ENCODE data around the gene APBB3.
A peak's percentile ranks its signal among the peaks of the same experiment; 100 is the strongest.
"Not testable (repeated sequence)": the region's sequence is repeated elsewhere in the genome, so short reads cannot be mapped to it uniquely, and the experiment has no call there.

APBB3 gene

GRCh38 chr5:140564196-140565023 lies at the start of gene APBB3, which contains the start of gene SLC35A4:
APBB3 (minus strand) TSS chr5:140564598; CDS start chr5:140564245, 353 bp downstream.
SLC35A4 (plus strand) TSS chr5:140564828; CDS start chr5:140567170, 2,342 bp downstream.
- peak; percentile 84 for DNase-seq

GRCh38 chr5:140611020-140611521 lies 46.7 kb upstream of the APBB3 start:
- no peak for DNase-seq

GRCh38 chr5:140609126-140609525 lies 44.7 kb upstream of the APBB3 start:
- no peak for DNase-seq

GRCh38 chr5:140608722-140609121 lies 44.3 kb upstream of the APBB3 start:
- DNase-seq: no peak

- DNase-seq: no peak
Measured at GRCh38 chr5:140607031-140607430, 42.6 kb upstream of the APBB3 start.

- DNase-seq: no peak
Measured at GRCh38 chr5:140605879-140606278, 41.5 kb upstream of the APBB3 start.

GRCh38 chr5:140603734-140604133 lies 39.3 kb upstream of the APBB3 start:
- DNase-seq: no peak

GRCh38 chr5:140603446-140603698 lies 39.0 kb upstream of the APBB3 start:
- DNase-seq: not testable (repeated sequence)

GRCh38 chr5:140602147-140602546 lies 37.7 kb upstream of the APBB3 start:
- no peak for DNase-seq

- DNase-seq: no peak
Measured at GRCh38 chr5:140600096-140600495, 35.7 kb upstream of the APBB3 start.

GRCh38 chr5:140598836-140599235 lies 34.4 kb upstream of the APBB3 start:
- DNase-seq: no peak

- no peak for DNase-seq
Measured at GRCh38 chr5:140596321-140596741, 31.9 kb upstream of the APBB3 start.

- DNase-seq: peak; percentile 8
Measured at GRCh38 chr5:140595538-140596300, 31.3 kb upstream of the APBB3 start.

- DNase-seq: no peak
Measured at GRCh38 chr5:140594169-140594568, 29.8 kb upstream of the APBB3 start.

GRCh38 chr5:140593070-140593469 lies 28.7 kb upstream of the APBB3 start:
- not testable (repeated sequence) for DNase-seq

GRCh38 chr5:140591747-140592372 lies 27.5 kb upstream of the APBB3 start:
- no peak for DNase-seq

- no peak for DNase-seq
Measured at GRCh38 chr5:140590861-140591260, 26.5 kb upstream of the APBB3 start.

GRCh38 chr5:140588311-140589070 lies 24.1 kb upstream of the APBB3 start:
- no peak for DNase-seq

- no peak for DNase-seq
Measured at GRCh38 chr5:140587495-140587894, 23.1 kb upstream of the APBB3 start.

GRCh38 chr5:140579188-140579747 lies 14.9 kb upstream of the APBB3 start:
- DNase-seq: not testable (repeated sequence)

- DNase-seq: no peak
Measured at GRCh38 chr5:140576776-140577201, 12.4 kb upstream of the APBB3 start.

GRCh38 chr5:140575309-140575708 lies 10.9 kb upstream of the APBB3 start:
- no peak for DNase-seq
